HepG2 (cell line): ENCODE results near the gene USH2A. TPM values are rescaled to one million over a fixed set of nuclear protein-coding genes. Genes with fewer than 3 reads are reported as not detected.

Experiments
- ATAC-seq: fragments of 200-7000 bp; cut with Tn5 transposase; 3 replicates; pipeline ENCODE4 v1.9.1; 2020; ENCODE audit warnings: mild to moderate bottlenecking, moderate library complexity
- BruUV-seq: library from RNA; stranded (reverse); fragments of 400-500 nt; replicated peaks from 2 replicates; lab custom pipeline; 2021; lab: Mats Ljungman, UMichigan
- CTCF ChIA-PET: fragments of 300-600 bp; formaldehyde crosslinking; extraction: SDS; loops from one replicate; lab custom pipeline; 2021; ENCODE audit warnings: low total read pairs, inconsistent platforms, low intra/inter-chr PET ratio; lab: Yijun Ruan, JAX
- POLR2A ChIA-PET: fragments of 350-600 bp; sonication (Branson Sonifier 250); formaldehyde crosslinking; loops from one replicate; lab custom pipeline; 2020; ENCODE audit warnings: antibody characterized with exemption, inconsistent platforms; lab: Yijun Ruan, JAX
- DNase-seq: peaks from one replicate; pipeline ENCODE4 v3.0.0-alpha.2; 2015; ENCODE audit warnings: low spot score
- FAIRE-seq: peaks from 3 replicates; lab custom pipeline; 2011; peaks lifted over from hg19 to GRCh38; lab: Jason Lieb, UNC
- H2AFZ ChIP-seq: one replicate; pipeline ENCODE4 v1.6.1; 2011; ENCODE audit warnings: low read length, inconsistent platforms
- H3K27ac ChIP-seq: fragments of 300-600 bp; 3 replicates; pipeline ENCODE4 v1.8.0; 2011; ENCODE audit warnings: mixed run types, mild to moderate bottlenecking, mixed read lengths, low read length, inconsistent platforms; ENCODE audit not compliant: insufficient read depth; ENCODE audit errors: extremely low read length
- H3K27me3 ChIP-seq, 2 experiments: fragments of 200-600 bp in 1 of 2; 2 replicates in 1 of 2; 3 replicates in 1 of 2; pipeline versions ENCODE4 v1.6.0 to v1.8.0; 2011; ENCODE audit warnings: low read length in 2 of 2, mild to moderate bottlenecking in 2 of 2, moderate library complexity in 2 of 2, inconsistent platforms in 1 of 2; ENCODE audit not compliant: insufficient read depth in 2 of 2, control insufficient read depth in 1 of 2
- H3K36me3 ChIP-seq, 2 experiments: fragments of 200-600 bp in 1 of 2; replicated peaks in 1 of 2; 2 replicates in 1 of 2; 3 replicates in 1 of 2; pipeline versions ENCODE4 v1.5.1 to v1.8.0; 2011; ENCODE audit warnings: low read length in 2 of 2, inconsistent platforms in 1 of 2; ENCODE audit not compliant: insufficient read depth in 2 of 2, control insufficient read depth in 1 of 2
- H3K4me1 ChIP-seq: 2 replicates; pipeline ENCODE4 v1.5.1; 2012; ENCODE audit warnings: low read length, inconsistent platforms; ENCODE audit not compliant: insufficient read depth
- H3K4me2 ChIP-seq: 2 replicates; pipeline ENCODE4 v1.6.0; 2011; ENCODE audit warnings: low read depth, low read length, inconsistent platforms
- H3K4me3 ChIP-seq, 3 experiments: fragments of 200-600 bp in 1 of 3; sonication (generic), shearing (Covaris generic) in 1 of 3; replicated peaks in 1 of 3; 2 replicates each; pipeline ENCODE4 v1.5.1; 2011 to 2016; ENCODE audit warnings: low read length in 3 of 3, inconsistent platforms in 2 of 3, low read depth in 2 of 3, mild to moderate bottlenecking in 2 of 3, control low read depth in 1 of 3, mixed read lengths in 1 of 3; ENCODE audit not compliant: insufficient read depth in 1 of 3
- H3K79me2 ChIP-seq: one replicate; pipeline ENCODE4 v1.6.1; 2011; ENCODE audit warnings: low read length, inconsistent platforms; ENCODE audit not compliant: insufficient read depth
- H3K9ac ChIP-seq: 2 replicates; pipeline ENCODE4 v1.6.0; 2011; ENCODE audit warnings: mild to moderate bottlenecking, low read depth, low read length, inconsistent platforms; ENCODE audit not compliant: insufficient read depth
- H3K9me3 ChIP-seq: 2 replicates; pipeline ENCODE4 v1.5.1; 2012; ENCODE audit warnings: mild to moderate bottlenecking, low read length
- H4K20me1 ChIP-seq: 2 replicates; pipeline ENCODE4 v1.6.0; 2011; ENCODE audit warnings: inconsistent platforms, mild to moderate bottlenecking, low read length, moderate library complexity; ENCODE audit not compliant: insufficient read depth
- AHR ChIP-seq: IDR thresholded peaks from 2 replicates; pipeline ENCODE4 v1.6.1; 2018; ENCODE audit warnings: missing genetic modification reagents, missing compliant biosample characterization
- CENPX ChIP-seq: sonication (generic); formaldehyde crosslinking; IDR thresholded peaks from 2 replicates; pipeline ENCODE4 v1.9.0; 2021; ENCODE audit warnings: mild to moderate bottlenecking, missing genetic modification reagents, moderate library complexity
- MAFG ChIP-seq: sonication (generic); formaldehyde crosslinking; IDR thresholded peaks from 2 replicates; pipeline ENCODE4 v1.5.1; 2020; ENCODE audit warnings: mild to moderate bottlenecking, missing genetic modification reagents
- NCOA2 ChIP-seq: sonication (generic); formaldehyde crosslinking; IDR thresholded peaks from 2 replicates; pipeline ENCODE4 v1.8.0; 2022; ENCODE audit warnings: inconsistent platforms
- ZBTB7B ChIP-seq: sonication (generic); formaldehyde crosslinking; IDR thresholded peaks from 2 replicates; pipeline ENCODE4 v1.4.0; 2020; ENCODE audit warnings: missing genetic modification reagents
- ZNF577 ChIP-seq: sonication (generic); formaldehyde crosslinking; IDR thresholded peaks from 2 replicates; pipeline ENCODE4 v1.4.0; 2020; ENCODE audit warnings: mild to moderate bottlenecking, low read depth, missing genetic modification reagents, borderline replicate concordance
- ZNF75D ChIP-seq: sonication (generic); formaldehyde crosslinking; IDR thresholded peaks from 2 replicates; pipeline ENCODE4 v1.8.1; 2023; ENCODE audit warnings: missing genetic modification reagents, mild to moderate bottlenecking, borderline replicate concordance
- ZNF782 ChIP-seq: sonication (generic); formaldehyde crosslinking; IDR thresholded peaks from 2 replicates; pipeline ENCODE4 v1.4.0; 2020; ENCODE audit warnings: missing genetic modification reagents, mild to moderate bottlenecking, borderline replicate concordance
- WGBS: methylation state at CpG from one replicate; pipeline ENCODE4 v1.1.6; 2017; ENCODE audit warnings: low lambda C conversion rate; 5-methylcytosine and 5-hydroxymethylcytosine counted together
- in situ Hi-C: cut with HindIII; loops from 2 replicates; pipeline ENCODE4 v1.10.0; 2017; ENCODE audit warnings: low pct_unique_long_range_greater_than_20kb; ENCODE audit not compliant: extremely low pct_ligation_motif_present
- intact Hi-C: fragments of 100-400 bp; cut with micrococcal nuclease; formaldehyde crosslinking; loops from one replicate; pipeline ENCODE4 v1.10.0; 2022; ENCODE audit not compliant: unreplicated experiment
- polyA plus RNA-seq, 8 experiments: library from polyadenylated mRNA; depleted of rRNA in 3 of 8; stranded (reverse) in 7 of 8; unstranded in 1 of 8; fragments of >200 nt; fragmentation: Illumina TruSeq in 4 of 8; extraction: Trizol in 4 of 8; gene quantifications; 2 replicates each; pipeline versions ENCODE4 v1.2.1 to v1.2.3, GENCODE V29; 2011 to 2016; ENCODE audit warnings: low read depth in 4 of 8, missing spikeins in 1 of 8, mixed read lengths in 1 of 8; ENCODE audit not compliant: insufficient read depth in 1 of 8
- total RNA-seq, 5 experiments: library from RNA; depleted of rRNA; stranded (reverse); fragments of >200 nt; fragmentation: Illumina TruSeq; extraction: Trizol; gene quantifications; 2 replicates each; pipeline ENCODE4 v1.2.3, GENCODE V29; 2016; ENCODE audit warnings: low read depth in 1 of 5
- TF ChIP-seq, protein P1 (sequence below): sonication (generic); formaldehyde crosslinking; IDR thresholded peaks from 2 replicates; pipeline ENCODE4 v1.4.0; 2020; ENCODE audit warnings: missing genetic modification reagents
- TF ChIP-seq, protein P2 (sequence below): sonication (generic); formaldehyde crosslinking; IDR thresholded peaks from 2 replicates; pipeline ENCODE4 v1.8.1; 2023; ENCODE audit warnings: missing genetic modification reagents, mild to moderate bottlenecking, borderline replicate concordance
- TF ChIP-seq, protein P3 (sequence below): sonication (generic); formaldehyde crosslinking; IDR thresholded peaks from 2 replicates; pipeline ENCODE4 v1.5.1; 2020; ENCODE audit warnings: missing genetic modification reagents, mild to moderate bottlenecking, borderline replicate concordance
- TF ChIP-seq, protein P4 (sequence below): sonication (generic); formaldehyde crosslinking; IDR thresholded peaks from 2 replicates; pipeline ENCODE4 v1.4.0; 2020; ENCODE audit warnings: mild to moderate bottlenecking, missing genetic modification reagents

The USH2A gene
- total and polyA plus RNA-seq, 2 of the 13 experiments (the other 11 are each of a cell fraction or from before 2014, with no cell fraction given), result 0.02 TPM; not detected in 1

DNA sequence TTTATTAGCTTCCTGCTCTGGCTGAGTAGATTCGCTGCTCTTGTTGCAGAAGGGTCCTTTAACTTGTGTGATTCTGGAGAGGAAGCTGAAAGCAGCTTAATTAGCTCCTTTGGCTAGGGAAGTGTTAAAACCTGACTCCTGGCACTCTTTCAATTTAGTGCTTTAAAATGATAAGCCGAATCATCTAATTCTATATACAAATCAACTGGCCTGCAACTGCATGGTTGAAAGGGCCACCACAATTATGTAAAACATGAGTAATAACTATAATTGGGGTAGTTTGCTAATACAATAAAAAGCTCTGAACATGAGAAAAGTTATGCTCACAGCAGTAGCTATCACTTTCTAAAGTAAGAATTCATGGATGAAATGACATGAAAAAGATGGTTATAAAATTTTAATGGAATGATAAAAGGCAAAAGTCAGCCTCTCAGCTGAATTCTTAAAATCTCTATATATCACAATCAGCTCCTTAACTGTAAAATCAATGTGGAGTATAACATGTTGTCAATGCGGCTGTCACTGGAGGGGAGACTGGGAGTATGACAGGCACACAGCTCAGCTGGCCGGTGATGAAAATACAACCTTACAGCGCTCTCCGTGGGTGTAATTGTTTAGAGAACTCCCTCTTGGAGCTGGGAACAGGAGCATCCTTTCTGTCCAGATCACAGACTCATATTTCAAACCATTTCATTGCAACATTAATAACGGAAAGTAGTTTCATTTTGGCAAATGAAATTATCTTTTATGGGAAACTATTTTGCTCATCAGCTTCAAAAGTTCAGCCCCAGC lies 531.8 kb downstream of the USH2A start:
- FAIRE-seq, result no peak
- Histone ChIP-seq H2AFZ (no peak overlapping the region), H3K9ac (no peak overlapping the region), H4K20me1 (no peaks in the 10 kb centered on the region), H3K36me3 (no peaks in the 10 kb centered on the region), H3K4me1 (no peaks in the 10 kb centered on the region), H3K27me3 (no peaks in the 10 kb centered on the region), H3K4me3 (no peak overlapping the region), H3K27ac (no peak overlapping the region), H3K79me2 (no peaks in the 10 kb centered on the region), H3K4me2 (no peak overlapping the region), H3K9me3 (no peaks in the 10 kb centered on the region)
- CTCF ChIA-PET, result no interaction called here
- no TSS peak for BruUV-seq
- WGBS, result 19% methylated on average over 7 of the region's 7 CpGs
- intact Hi-C loops (no loop called here), in situ Hi-C loops (no loop called here)
- ATAC-seq, result no peak
- no peak for TF ChIP-seq ZNF75D (CRISPR knock-in tag)
- TF ChIP-seq MAFG (CRISPR knock-in tag), result no peak
- no peak for TF ChIP-seq AHR
- TF ChIP-seq, protein P1, sequence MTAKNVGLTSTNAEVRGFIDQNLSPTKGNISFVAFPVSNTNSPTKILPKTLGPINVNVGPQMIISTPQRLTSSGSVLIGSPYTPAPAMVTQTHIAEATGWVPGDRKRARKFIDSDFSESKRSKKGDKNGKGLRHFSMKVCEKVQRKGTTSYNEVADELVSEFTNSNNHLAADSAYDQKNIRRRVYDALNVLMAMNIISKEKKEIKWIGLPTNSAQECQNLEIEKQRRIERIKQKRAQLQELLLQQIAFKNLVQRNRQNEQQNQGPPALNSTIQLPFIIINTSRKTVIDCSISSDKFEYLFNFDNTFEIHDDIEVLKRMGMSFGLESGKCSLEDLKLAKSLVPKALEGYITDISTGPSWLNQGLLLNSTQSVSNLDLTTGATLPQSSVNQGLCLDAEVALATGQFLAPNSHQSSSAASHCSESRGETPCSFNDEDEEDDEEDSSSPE (CRISPR knock-in tag), result no peak
- TF ChIP-seq, protein P2, sequence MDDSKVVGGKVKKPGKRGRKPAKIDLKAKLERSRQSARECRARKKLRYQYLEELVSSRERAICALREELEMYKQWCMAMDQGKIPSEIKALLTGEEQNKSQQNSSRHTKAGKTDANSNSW, result no peak
- no peak for TF ChIP-seq ZNF577 (CRISPR knock-in tag)
- TF ChIP-seq ZNF782 (CRISPR knock-in tag), result no peak
- TF ChIP-seq, protein P3, sequence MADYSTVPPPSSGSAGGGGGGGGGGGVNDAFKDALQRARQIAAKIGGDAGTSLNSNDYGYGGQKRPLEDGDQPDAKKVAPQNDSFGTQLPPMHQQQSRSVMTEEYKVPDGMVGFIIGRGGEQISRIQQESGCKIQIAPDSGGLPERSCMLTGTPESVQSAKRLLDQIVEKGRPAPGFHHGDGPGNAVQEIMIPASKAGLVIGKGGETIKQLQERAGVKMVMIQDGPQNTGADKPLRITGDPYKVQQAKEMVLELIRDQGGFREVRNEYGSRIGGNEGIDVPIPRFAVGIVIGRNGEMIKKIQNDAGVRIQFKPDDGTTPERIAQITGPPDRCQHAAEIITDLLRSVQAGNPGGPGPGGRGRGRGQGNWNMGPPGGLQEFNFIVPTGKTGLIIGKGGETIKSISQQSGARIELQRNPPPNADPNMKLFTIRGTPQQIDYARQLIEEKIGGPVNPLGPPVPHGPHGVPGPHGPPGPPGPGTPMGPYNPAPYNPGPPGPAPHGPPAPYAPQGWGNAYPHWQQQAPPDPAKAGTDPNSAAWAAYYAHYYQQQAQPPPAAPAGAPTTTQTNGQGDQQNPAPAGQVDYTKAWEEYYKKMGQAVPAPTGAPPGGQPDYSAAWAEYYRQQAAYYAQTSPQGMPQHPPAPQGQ (CRISPR knock-in tag), result no peak
- TF ChIP-seq, protein P4, sequence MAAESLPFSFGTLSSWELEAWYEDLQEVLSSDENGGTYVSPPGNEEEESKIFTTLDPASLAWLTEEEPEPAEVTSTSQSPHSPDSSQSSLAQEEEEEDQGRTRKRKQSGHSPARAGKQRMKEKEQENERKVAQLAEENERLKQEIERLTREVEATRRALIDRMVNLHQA (CRISPR knock-in tag), result no peak
- TF ChIP-seq CENPX (CRISPR knock-in tag), result no peak
- no peak for TF ChIP-seq ZBTB7B
- TF ChIP-seq NCOA2 (CRISPR knock-in tag), result no peak
- TF ChIP-seq, all 625 proteins: peak for 0
- POLR2A ChIA-PET, result no interaction called here
- DNase-seq, result no peak
